HG02571 (cell line): ENCODE results near the gene RAET1E.
"Not testable (repeated sequence)": the region's sequence is repeated elsewhere in the genome, so short reads cannot be mapped to it uniquely, and the experiment has no call there.

Experiments used
- ATAC-seq: cut with Tn5 transposase; IDR thresholded peaks from one replicate; pipeline ENCODE4 v1.9.1; 2021; ENCODE audit warnings: mild to moderate bottlenecking, moderate library complexity; ENCODE audit not compliant: unreplicated experiment

Gene RAET1E

DNA sequence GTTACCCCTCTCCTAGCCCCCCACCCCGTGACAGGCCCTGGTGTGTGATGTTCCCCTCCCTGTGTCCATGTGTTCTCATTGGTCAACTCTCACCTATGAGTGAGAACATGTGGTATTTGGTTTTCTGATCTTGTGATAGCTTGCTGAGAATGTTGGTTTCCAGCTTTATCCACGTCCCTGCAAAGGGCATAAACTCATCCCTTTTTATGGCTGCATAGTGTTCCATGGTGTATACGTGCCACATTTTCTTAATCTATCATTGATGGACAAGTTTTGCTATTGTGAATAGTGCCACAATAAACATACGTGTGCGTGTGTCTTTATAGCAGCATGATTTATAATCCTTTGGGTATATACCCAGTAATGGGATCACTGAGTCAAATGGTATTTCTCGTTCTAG, 6.0 kb downstream of the RAET1E start:
- not testable (repeated sequence) for ATAC-seq

DNA sequence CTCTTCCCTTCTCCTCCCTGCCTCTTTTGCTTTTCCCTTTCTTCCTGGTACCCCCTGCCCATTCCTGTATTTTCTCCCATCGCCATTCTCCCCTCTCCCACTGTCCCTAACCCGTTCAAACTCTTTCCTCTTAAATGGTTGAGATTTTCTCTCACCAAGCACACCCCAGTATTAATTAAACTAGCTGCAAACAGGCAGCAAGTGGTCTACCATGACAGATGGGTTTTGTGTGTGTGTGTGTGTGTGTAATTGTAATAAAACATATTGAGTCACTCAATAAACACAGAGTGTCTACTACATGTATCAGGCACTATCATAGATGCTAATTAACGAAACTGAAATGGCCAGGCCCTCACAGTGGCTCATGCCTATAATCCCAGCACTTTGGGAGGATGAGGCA, 6.7 kb downstream of the RAET1E start:
- ATAC-seq = no peak

GRCh38 chr6:149890629-149891045, 7.3 kb downstream of the RAET1E start:
- no peak for ATAC-seq

- ATAC-seq = no peak
Measured at GRCh38 chr6:149889326-149889725, 8.6 kb downstream of the RAET1E start.

DNA sequence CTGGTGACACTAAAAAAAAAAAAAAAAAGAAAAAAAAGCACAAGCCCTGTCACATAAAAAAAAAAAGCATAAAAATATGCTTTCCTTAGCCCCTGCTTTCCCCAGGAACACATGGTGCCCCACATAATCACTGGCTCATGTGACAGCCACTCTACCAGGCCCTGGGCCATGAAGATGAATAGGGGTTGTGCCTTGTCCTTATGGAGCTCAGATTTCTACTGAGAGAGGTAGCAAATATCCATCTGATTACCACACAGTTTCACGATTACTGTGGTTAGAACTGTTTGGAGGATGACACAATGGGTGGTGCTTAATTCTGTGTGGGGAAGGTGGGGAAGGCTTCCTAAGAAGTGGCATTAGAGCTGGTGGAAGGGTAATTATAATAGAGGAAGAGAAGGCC, 9.3 kb downstream of the RAET1E start:
- ATAC-seq = no peak

GRCh38 chr6:149888093-149888492, 9.8 kb downstream of the RAET1E start:
- ATAC-seq = no peak

DNA sequence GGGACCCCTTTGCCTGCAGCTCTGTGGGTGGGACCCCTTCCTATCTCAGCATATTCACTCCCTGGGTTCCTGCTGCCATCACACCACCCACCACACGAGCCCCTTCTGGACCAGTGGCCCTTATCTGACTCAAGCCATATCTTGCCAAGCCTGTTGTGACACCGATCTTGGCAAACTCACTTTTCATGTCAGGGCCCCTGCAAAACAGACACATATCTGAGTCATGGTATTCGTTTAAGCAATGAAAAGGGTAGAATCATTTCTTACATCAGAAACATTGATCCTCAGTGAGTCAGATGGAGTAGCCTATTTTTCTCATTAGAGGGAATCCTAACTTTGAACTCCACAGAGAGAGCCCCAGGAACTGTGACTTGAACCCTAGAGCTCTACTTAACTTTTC, 10.6 kb downstream of the RAET1E start:
- ATAC-seq = no peak

GRCh38 chr6:149885888-149886287, 12.0 kb downstream of the RAET1E start:
- no peak for ATAC-seq

- no peak for ATAC-seq
Measured at GRCh38 chr6:149884617-149885016, 13.3 kb downstream of the RAET1E start.

- ATAC-seq = no peak
Measured at GRCh38 chr6:149884215-149884614, 13.7 kb downstream of the RAET1E start.

DNA sequence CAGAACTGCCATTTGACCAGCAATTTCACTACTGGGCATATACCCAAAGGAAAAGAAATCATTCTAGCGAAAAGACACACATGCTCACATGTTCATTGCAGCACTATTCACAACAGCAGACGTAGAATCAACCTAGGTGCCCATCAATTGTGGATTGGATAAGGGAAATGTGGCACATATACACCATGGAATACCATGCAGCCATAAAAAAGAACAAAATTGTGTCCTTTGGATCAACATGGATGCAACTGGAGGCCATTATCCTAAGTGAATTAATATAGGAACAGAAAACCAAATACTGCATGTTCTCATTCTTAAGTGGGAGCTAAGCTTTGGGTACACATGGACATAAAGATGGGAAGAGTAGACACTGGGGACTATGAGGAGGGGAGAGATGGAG, 16.1 kb downstream of the RAET1E start:
- no peak for ATAC-seq

GRCh38 chr6:149881066-149881766, 16.7 kb downstream of the RAET1E start:
- ATAC-seq = no peak

GRCh38 chr6:149877659-149878058, 20.3 kb downstream of the RAET1E start:
- no peak for ATAC-seq

GRCh38 chr6:149876241-149876933, 21.5 kb downstream of the RAET1E start:
- no peak for ATAC-seq

- ATAC-seq = no peak
Measured at GRCh38 chr6:149872233-149872632, 25.7 kb downstream of the RAET1E start.

GRCh38 chr6:149871182-149871581, 26.7 kb downstream of the RAET1E start:
- no peak for ATAC-seq

DNA sequence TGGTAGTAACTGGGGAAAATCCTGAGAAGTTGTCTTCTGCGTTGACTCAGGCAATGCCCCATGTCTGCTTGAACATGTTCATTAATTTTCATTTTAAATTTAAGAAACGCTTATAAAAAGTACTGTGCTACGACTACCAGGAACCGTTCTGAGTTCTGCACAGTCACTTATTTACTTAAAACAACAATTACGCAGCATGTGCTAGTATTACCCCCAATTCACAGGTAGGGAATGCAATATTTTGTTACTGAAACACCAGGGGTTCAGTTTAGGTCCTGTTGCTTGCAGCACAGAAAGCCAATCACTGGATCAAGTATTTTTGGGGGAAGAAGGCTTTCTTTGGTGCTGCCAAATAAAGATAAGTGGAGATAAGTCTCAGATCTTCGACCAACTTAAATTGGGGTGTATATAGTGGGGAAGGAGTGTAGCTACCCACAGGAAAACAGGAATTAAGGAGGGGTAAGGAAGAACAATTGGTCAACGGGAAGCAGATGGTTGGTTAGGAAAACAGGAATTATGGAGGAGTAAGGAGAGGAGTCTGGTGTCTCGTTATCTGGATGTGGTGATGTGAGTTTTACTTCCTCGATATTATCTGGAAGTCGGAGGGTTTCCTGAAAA, 28.5 kb downstream of the RAET1E start:
- no peak for ATAC-seq

GRCh38 chr6:149867876-149868640, 29.9 kb downstream of the RAET1E start:
- ATAC-seq = no peak

GRCh38 chr6:149864578-149865535, 33.1 kb downstream of the RAET1E start:
- no peak for ATAC-seq
